Prostate gland (tissue), 2 donors: ENCODE data around the gene DAPK3.

Experiments
- CTCF ChIP-seq, 4 experiments: fragments of 200-600 bp in 2 of 4; fragments of 450-650 bp in 2 of 4; sonication (generic) in 2 of 4; IDR thresholded peaks; 1 replicate in 3 of 4; 2 replicates in 1 of 4; pipeline ENCODE4 v1.5.1; 2016 to 2019; ENCODE audit warnings: antibody characterized with exemption in 4 of 4, mild to moderate bottlenecking in 2 of 4, moderate library complexity in 2 of 4
- POLR2A ChIP-seq: fragments of 450-650 bp; IDR thresholded peaks from one replicate; pipeline ENCODE4 v1.6.1; 2016; ENCODE audit warnings: antibody characterized with exemption, mild to moderate bottlenecking

GRCh38 chr19:4016486-4016885 is 45.6 kb upstream of the DAPK3 start:
- TF ChIP-seq CTCF (IDR thresholded peaks at IDR 0.05) (no peak), POLR2A (no peak)
